22Rv1 (cell line): Measurements from ENCODE around the gene TMEM87B.
"Not testable (repeated sequence)": the region's sequence is repeated elsewhere in the genome, so short reads cannot be mapped to it uniquely, and the experiment has no call there.

Experiments used
- H3K27ac ChIP-seq: fragments of 450-650 bp; 2 replicates; pipeline ENCODE4 v1.5.1; 2017
- ZFX ChIP-seq: fragments of 450-650 bp; IDR thresholded peaks from 2 replicates; pipeline ENCODE4 v1.6.1; 2017; ENCODE audit warnings: antibody characterized with exemption, borderline replicate concordance
- TF ChIP-seq, protein P1 (sequence below): fragments of 450-650 bp; IDR thresholded peaks from 2 replicates; pipeline ENCODE4 v1.5.1; 2017; ENCODE audit warnings: mild to moderate bottlenecking

TMEM87B gene

GRCh38 chr2:112032689-112033465 lies 22.2 kb upstream of the TMEM87B start:
- TF ChIP-seq, protein P1, sequence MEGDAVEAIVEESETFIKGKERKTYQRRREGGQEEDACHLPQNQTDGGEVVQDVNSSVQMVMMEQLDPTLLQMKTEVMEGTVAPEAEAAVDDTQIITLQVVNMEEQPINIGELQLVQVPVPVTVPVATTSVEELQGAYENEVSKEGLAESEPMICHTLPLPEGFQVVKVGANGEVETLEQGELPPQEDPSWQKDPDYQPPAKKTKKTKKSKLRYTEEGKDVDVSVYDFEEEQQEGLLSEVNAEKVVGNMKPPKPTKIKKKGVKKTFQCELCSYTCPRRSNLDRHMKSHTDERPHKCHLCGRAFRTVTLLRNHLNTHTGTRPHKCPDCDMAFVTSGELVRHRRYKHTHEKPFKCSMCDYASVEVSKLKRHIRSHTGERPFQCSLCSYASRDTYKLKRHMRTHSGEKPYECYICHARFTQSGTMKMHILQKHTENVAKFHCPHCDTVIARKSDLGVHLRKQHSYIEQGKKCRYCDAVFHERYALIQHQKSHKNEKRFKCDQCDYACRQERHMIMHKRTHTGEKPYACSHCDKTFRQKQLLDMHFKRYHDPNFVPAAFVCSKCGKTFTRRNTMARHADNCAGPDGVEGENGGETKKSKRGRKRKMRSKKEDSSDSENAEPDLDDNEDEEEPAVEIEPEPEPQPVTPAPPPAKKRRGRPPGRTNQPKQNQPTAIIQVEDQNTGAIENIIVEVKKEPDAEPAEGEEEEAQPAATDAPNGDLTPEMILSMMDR = 0 out of 2 replicates have a peak, but pooled peaks have one; percentile 8
- no peak for TF ChIP-seq ZFX
- H3K27ac ChIP-seq = no peak overlapping the region

GRCh38 chr2:112033600-112033999 lies 21.5 kb upstream of the TMEM87B start:
- H3K27ac ChIP-seq = no peak overlapping the region

DNA sequence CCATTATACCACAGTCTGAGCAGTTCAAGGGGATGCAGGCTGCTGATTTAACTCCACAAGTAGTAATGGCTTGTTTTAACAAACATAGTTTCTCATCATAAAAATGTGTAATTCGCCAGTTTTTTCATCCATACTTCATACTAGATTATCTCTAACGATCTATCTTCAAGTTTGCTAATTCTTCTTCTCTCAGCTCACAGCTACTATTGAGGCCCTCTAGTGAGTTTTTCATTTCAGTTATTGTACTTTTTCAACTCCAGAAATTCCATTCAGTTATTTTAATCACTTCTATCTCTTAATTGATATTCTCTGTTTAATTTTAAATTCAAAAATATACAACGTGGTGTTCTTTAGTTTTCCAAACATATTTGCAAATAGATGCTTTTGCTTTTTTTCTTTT lies 20.1 kb upstream of the TMEM87B start:
- no peak for TF ChIP-seq ZFX
- TF ChIP-seq, protein P1 = no peak
- H3K27ac ChIP-seq = no peak overlapping the region

More at GRCh38 chr2:112033600-112033999, 21.5 kb upstream of the TMEM87B start:
- TF ChIP-seq, protein P1 = no peak
- no peak for TF ChIP-seq ZFX

- no peak overlapping the region for H3K27ac ChIP-seq
- no peak for TF ChIP-seq ZFX
- TF ChIP-seq, protein P1 = no peak
Measured at GRCh38 chr2:112035786-112036185, 19.3 kb upstream of the TMEM87B start.

DNA sequence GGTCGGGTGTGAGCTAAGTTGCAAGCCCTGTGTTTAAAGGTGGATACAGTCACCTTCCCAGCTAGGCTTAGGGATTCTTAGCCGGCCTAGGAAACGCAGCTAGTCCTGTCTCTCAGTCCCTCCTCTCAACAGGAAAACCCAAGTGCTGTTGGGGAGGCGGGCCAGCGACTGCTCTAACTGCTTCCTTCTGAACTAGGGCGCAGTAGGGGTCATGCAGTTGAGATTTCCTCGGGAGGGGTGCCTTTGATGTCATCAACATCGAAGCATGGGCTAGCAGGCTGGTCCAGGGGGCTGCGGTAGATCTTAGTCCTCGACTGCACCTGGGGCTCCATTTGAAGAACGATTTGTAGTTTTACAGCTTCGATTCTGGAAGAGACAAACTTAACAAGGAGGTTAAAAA lies 15.5 kb upstream of the TMEM87B start:
- not testable (repeated sequence) for H3K27ac ChIP-seq

DNA sequence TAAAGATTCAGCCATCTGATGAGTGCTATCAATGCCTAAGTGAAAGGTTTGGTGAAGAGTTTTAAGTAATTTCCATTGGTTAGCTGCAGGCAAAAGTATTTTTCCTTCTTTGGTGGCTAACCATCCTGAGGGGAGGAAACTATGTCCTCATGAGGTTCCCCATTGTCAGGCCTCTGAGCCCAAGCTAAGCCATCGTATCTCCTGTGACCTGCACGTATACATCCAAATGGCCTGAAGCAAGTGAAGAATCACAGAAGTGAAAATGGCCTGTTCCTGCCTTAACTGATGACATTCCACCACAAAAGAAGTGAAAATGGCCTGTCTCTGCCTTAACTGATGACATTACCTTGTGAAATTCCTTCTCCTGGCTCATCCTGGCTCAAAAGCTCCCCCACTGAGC lies 15.0 kb upstream of the TMEM87B start:
- H3K27ac ChIP-seq = not testable (repeated sequence)

DNA sequence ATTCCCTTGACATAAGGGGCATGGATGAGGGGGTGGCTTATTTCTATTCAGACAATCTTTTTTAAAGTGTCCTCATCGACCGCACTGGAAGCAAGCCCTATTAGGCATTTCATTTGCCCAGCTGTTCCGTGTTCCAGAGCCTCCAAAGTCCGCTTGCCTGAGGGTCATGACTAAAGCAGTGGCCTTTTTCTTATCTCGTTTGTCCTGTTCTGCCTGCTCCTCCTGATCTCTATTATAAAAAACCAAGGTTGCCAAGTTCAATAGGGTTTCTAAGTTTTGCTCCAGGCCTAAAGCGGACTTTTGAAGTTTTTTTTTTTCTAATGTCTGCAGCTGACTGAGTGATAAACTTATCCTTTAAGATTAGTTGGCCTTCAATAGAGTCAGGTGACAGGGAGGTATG lies 13.6 kb upstream of the TMEM87B start:
- not testable (repeated sequence) for H3K27ac ChIP-seq

- TF ChIP-seq ZFX = no peak
- TF ChIP-seq, protein P1 = no peak
- H3K27ac ChIP-seq = no peak overlapping the region
Measured at GRCh38 chr2:112045446-112046014, 9.5 kb upstream of the TMEM87B start.

DNA sequence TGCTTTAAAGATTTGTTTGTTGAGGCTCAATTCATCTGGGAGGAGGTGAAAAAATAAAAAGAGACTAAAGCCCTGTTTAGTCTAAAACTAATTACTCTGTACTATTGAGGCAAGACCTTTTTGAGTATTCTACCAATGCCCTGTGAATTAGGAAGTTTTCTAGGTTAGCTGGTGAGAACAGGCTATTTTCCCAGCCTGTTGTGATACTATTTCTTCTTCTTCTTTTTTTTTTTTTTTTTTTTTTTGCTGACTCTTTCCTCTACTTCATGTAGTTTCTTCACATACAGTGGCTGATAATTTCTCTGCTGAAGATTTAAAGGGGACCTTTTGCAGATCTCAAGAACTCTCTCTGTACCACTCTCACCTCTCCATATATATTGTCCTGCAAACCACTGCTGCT lies 8.8 kb upstream of the TMEM87B start:
- TF ChIP-seq, protein P1 = no peak
- no peak overlapping the region for H3K27ac ChIP-seq
